HCT116 (cell line): ENCODE measurements around the gene HCRTR2. TPM values are rescaled to one million over a fixed set of nuclear protein-coding genes. Genes with fewer than 3 reads are reported as not detected.

Experiments
- ATAC-seq: fragments of 200-7000 bp; cut with Tn5 transposase; 2 replicates; pipeline ENCODE4 v1.9.1; 2020; ENCODE audit warnings: mild to moderate bottlenecking, moderate library complexity
- BruUV-seq: library from RNA; stranded (reverse); fragments of 400-500 nt; replicated peaks from 2 replicates; lab custom pipeline; 2021; lab: Mats Ljungman, UMichigan
- CTCF ChIA-PET: fragments of 300-600 bp; sonication (Branson Sonifier 250); formaldehyde crosslinking; loops from one replicate; lab custom pipeline; 2021; ENCODE audit warnings: antibody characterized with exemption; lab: Charles Lee
- POLR2A ChIA-PET: fragments of 300-600, 350-600 bp; sonication (Branson Sonifier 250); formaldehyde crosslinking; loops from one replicate; lab custom pipeline; 2021; ENCODE audit warnings: antibody characterized with exemption; lab: Charles Lee
- RAD21 ChIA-PET, 2 experiments: fragments of 300-600 bp; sonication (Branson Sonifier 250); formaldehyde crosslinking; loops; one replicate each; lab custom pipeline; 2023; ENCODE audit warnings: low total read pairs in 2 of 2; ENCODE audit not compliant: uncharacterized antibody in 2 of 2, unreplicated experiment in 2 of 2, low non-redundant PET in 1 of 2; lab: Charles Lee
- DNase-seq: peaks from one replicate; pipeline ENCODE4 v3.0.0-alpha.2; 2010; ENCODE audit warnings: low read depth, low spot score
- H2AFZ ChIP-seq: fragments of 200-600 bp; shearing (Covaris generic), sonication (generic); 2 replicates; pipeline ENCODE4 v1.6.1; 2017; ENCODE audit warnings: low read depth, mixed run types, mixed read lengths, antibody characterized with exemption, low read length; ENCODE audit not compliant: poor library complexity, severe bottlenecking
- H3K27ac ChIP-seq: 2 replicates; pipeline ENCODE4 v1.5.1; 2012; ENCODE audit warnings: low read depth, low read length
- H3K27me3 ChIP-seq: fragments of 200-600 bp; sonication (generic); 2 replicates; pipeline ENCODE4 v1.6.1; 2016; ENCODE audit warnings: mixed run types, low read length, mixed read lengths; ENCODE audit not compliant: insufficient read depth
- H3K36me3 ChIP-seq, 2 experiments: fragments of 200-500 bp in 1 of 2; fragments of 200-600 bp in 1 of 2; sonication (Bioruptor generic) in 1 of 2; sonication (generic) in 1 of 2; 2 replicates each; pipeline versions ENCODE4 v1.5.1 to v1.6.1; 2014 to 2016; ENCODE audit warnings: low read length in 2 of 2, inconsistent platforms in 1 of 2, mixed read lengths in 1 of 2, mixed run types in 1 of 2; ENCODE audit not compliant: insufficient read depth in 2 of 2, control insufficient read depth in 1 of 2
- H3K4me1 ChIP-seq, 2 experiments: fragments of 200-600 bp in 1 of 2; sonication (generic) in 1 of 2; 2 replicates each; pipeline versions ENCODE4 v1.5.1 to v1.6.1; 2012 to 2017; ENCODE audit warnings: low read length in 2 of 2, inconsistent platforms in 1 of 2, mild to moderate bottlenecking in 1 of 2, mixed read lengths in 1 of 2, mixed run types in 1 of 2, moderate library complexity in 1 of 2; ENCODE audit not compliant: insufficient read depth in 2 of 2, control insufficient read depth in 1 of 2
- H3K4me2 ChIP-seq: fragments of 200-600 bp; sonication (generic); 2 replicates; pipeline ENCODE4 v1.6.1; 2017; ENCODE audit warnings: mixed run types, low read length, mixed read lengths
- H3K4me3 ChIP-seq, 2 experiments: fragments of 200-600 bp in 1 of 2; sonication (generic) in 1 of 2; replicated peaks in 1 of 2; 2 replicates each; pipeline ENCODE4 v1.5.1; 2011 to 2016; ENCODE audit warnings: low read length in 2 of 2, control low read depth in 1 of 2, low read depth in 1 of 2, mild to moderate bottlenecking in 1 of 2, mixed read lengths in 1 of 2, mixed run types in 1 of 2
- H3K79me2 ChIP-seq: fragments of 200-600 bp; sonication (generic); 2 replicates; pipeline ENCODE4 v1.6.1; 2017; ENCODE audit warnings: mild to moderate bottlenecking, mixed run types, low read length, moderate library complexity, mixed read lengths; ENCODE audit not compliant: insufficient read depth
- H3K9ac ChIP-seq: fragments of 200-600 bp; sonication (generic); 2 replicates; pipeline ENCODE4 v1.6.1; 2016; ENCODE audit warnings: low read length, mixed read lengths
- H3K9me2 ChIP-seq: fragments of 200-600 bp; sonication (generic), shearing (Covaris generic); 2 replicates; pipeline ENCODE4 v1.6.1; 2017; ENCODE audit warnings: mixed run types, mild to moderate bottlenecking, moderate library complexity; ENCODE audit not compliant: insufficient read depth
- H3K9me3 ChIP-seq, 2 experiments: fragments of 200-500 bp in 1 of 2; fragments of 200-600 bp in 1 of 2; sonication (Bioruptor generic) in 1 of 2; sonication (generic) in 1 of 2; 2 replicates each; pipeline ENCODE4 v1.6.1; 2014 to 2017; ENCODE audit warnings: low read length in 2 of 2, mixed read lengths in 2 of 2, inconsistent platforms in 1 of 2, low read depth in 1 of 2, mild to moderate bottlenecking in 1 of 2, mixed run types in 1 of 2, moderate library complexity in 1 of 2; ENCODE audit not compliant: control insufficient read depth in 1 of 2, insufficient read depth in 1 of 2
- H4K20me1 ChIP-seq: fragments of 200-600 bp; sonication (generic), shearing (Covaris generic); 2 replicates; pipeline ENCODE4 v1.6.1; 2017; ENCODE audit warnings: mixed run types, mild to moderate bottlenecking, moderate library complexity; ENCODE audit not compliant: insufficient read depth
- CTCF ChIP-seq, 3 experiments: fragments of 200-600 bp in 1 of 3; sonication (generic) in 1 of 3; IDR thresholded peaks in 2 of 3; conservative IDR thresholded peaks in 1 of 3; 2 replicates each; pipeline ENCODE4 v1.5.1; 2012 to 2017; ENCODE audit warnings: low read depth in 2 of 3, low read length in 2 of 3, antibody characterized with exemption in 1 of 3, borderline replicate concordance in 1 of 3, control low read depth in 1 of 3, mild to moderate bottlenecking in 1 of 3, mixed read lengths in 1 of 3, mixed run types in 1 of 3, moderate library complexity in 1 of 3; ENCODE audit not compliant: insufficient read depth in 1 of 3
- REST ChIP-seq: IDR thresholded peaks from 2 replicates; pipeline ENCODE4 v1.6.1; 2012; ENCODE audit warnings: low read depth
- SIN3A ChIP-seq: IDR thresholded peaks from 2 replicates; pipeline ENCODE4 v1.6.1; 2012; ENCODE audit warnings: low read depth
- SP1 ChIP-seq: IDR thresholded peaks from 2 replicates; pipeline ENCODE4 v1.6.1; 2012; ENCODE audit warnings: low read depth
- TCF7L2 ChIP-seq: IDR thresholded peaks from 2 replicates; pipeline ENCODE4 v1.7.0; 2011; ENCODE audit warnings: borderline replicate concordance, inconsistent platforms; ENCODE audit not compliant: insufficient read depth, insufficient read length; ENCODE audit errors: extremely low read depth
- YY1 ChIP-seq: IDR thresholded peaks from 2 replicates; pipeline ENCODE4 v1.6.1; 2011; ENCODE audit warnings: low read length, low read depth, moderate library complexity, mild to moderate bottlenecking; ENCODE audit not compliant: insufficient replicate concordance; ENCODE audit errors: extremely low read depth
- ZFX ChIP-seq: fragments of 450-650 bp; IDR thresholded peaks from 2 replicates; pipeline ENCODE4 v1.6.1; 2017
- ZNF274 ChIP-seq: fragments of 200-500 bp; sonication (Bioruptor generic); IDR thresholded peaks from 2 replicates; pipeline ENCODE4 v1.6.1; 2014; ENCODE audit warnings: mild to moderate bottlenecking, low read depth, low read length, inconsistent platforms
- intact Hi-C: fragments of 100-400 bp; cut with micrococcal nuclease; formaldehyde crosslinking; loops from 2 replicates; pipeline ENCODE4 v1.10.0; 2022
- total RNA-seq: library from RNA; stranded (reverse); gene quantifications from one replicate; pipeline ENCODE4 v1.2.1, GENCODE V29; 2021; ENCODE audit not compliant: unreplicated experiment

The HCRTR2 gene
- total RNA-seq, 1 experiment from 2014 or later, result not detected

- H3K4me1 ChIP-seq, result no peaks in the 10 kb centered on the region
- no peaks in the 10 kb centered on the region for H3K9me3 ChIP-seq
- intact Hi-C loops, result no loop called here
- H4K20me1 ChIP-seq, result no peaks in the 10 kb centered on the region
- H3K27ac ChIP-seq, result no peak overlapping the region
- no peak overlapping the region for H2AFZ ChIP-seq
- ChIA-PET CTCF (no interaction called here), POLR2A (no interaction called here)
- BruUV-seq, result no TSS peak
- DNase-seq (no peak), ATAC-seq (no peak)
- H3K36me3 ChIP-seq, result no peaks in the 10 kb centered on the region
- H3K27me3 ChIP-seq, result no peaks in the 10 kb centered on the region
- no peaks in the 10 kb centered on the region for H3K79me2 ChIP-seq
- no peak for TF ChIP-seq REST
- no peak for TF ChIP-seq YY1
- TF ChIP-seq ZNF274, result no peak
- TF ChIP-seq TCF7L2, result no peak
- no peak for TF ChIP-seq ZFX
- no peak for TF ChIP-seq SIN3A
- no peak for TF ChIP-seq CTCF (IDR thresholded peaks at IDR 0.05 in 2 of 3, conservative IDR thresholded peaks at IDR 0.05 in 1 of 3; ENCODE audit: borderline replicate concordance in 1 of 3, insufficient read depth in 1 of 3, low read depth in 2 of 3, low read length in 2 of 3)
- no peak for TF ChIP-seq SP1
- TF ChIP-seq, all 23 proteins: peak for 0
- Histone ChIP-seq H3K4me2 (no peak overlapping the region), H3K4me3 (no peak overlapping the region), H3K9me2 (no peaks in the 10 kb centered on the region), H3K9ac (no peak overlapping the region)
- RAD21 ChIA-PET, result no interaction called here
Measured at GRCh38 chr6:55255113-55255512, 80.8 kb downstream of the HCRTR2 start.
